Embryonic facial prominence (tissue), 1 donor: ENCODE measurements around the gene COL4A5.

Source experiments
- DNase-seq: peaks from one replicate; pipeline ENCODE4 v3.0.0-alpha.2; 2016; ENCODE audit errors: extremely low spot score

The COL4A5 gene

GRCh38 chrX:108641589-108642272 lies 202.1 kb downstream of the COL4A5 start:
- DNase-seq: no peak

GRCh38 chrX:108642273-108642628 lies 202.6 kb downstream of the COL4A5 start:
- DNase-seq: no peak

GRCh38 chrX:108664701-108665100 lies 225.1 kb downstream of the COL4A5 start:
- no peak for DNase-seq

GRCh38 chrX:108666101-108666500 lies 226.5 kb downstream of the COL4A5 start:
- DNase-seq: no peak

GRCh38 chrX:108671526-108671925 lies 231.9 kb downstream of the COL4A5 start:
- DNase-seq: no peak

- no peak for DNase-seq
These were observed 257.1 kb downstream of the COL4A5 start for GRCh38 chrX:108696690-108697089.

GRCh38 chrX:108699368-108699767 lies 259.7 kb downstream of the COL4A5 start:
- no peak for DNase-seq

- DNase-seq: no peak
These were observed 262.0 kb downstream of the COL4A5 start for GRCh38 chrX:108701633-108702032.

GRCh38 chrX:108702530-108702929 lies 262.9 kb downstream of the COL4A5 start:
- no peak for DNase-seq

- no peak for DNase-seq
These were observed 265.2 kb downstream of the COL4A5 start for GRCh38 chrX:108704839-108705238.

- no peak for DNase-seq
These were observed 273.2 kb downstream of the COL4A5 start for GRCh38 chrX:108712886-108713285.

GRCh38 chrX:108722561-108722960 lies 282.9 kb downstream of the COL4A5 start:
- DNase-seq: no peak

GRCh38 chrX:108726748-108727147 lies 287.1 kb downstream of the COL4A5 start:
- DNase-seq: no peak

GRCh38 chrX:108731153-108731552 lies 291.5 kb downstream of the COL4A5 start:
- DNase-seq: no peak

GRCh38 chrX:108732630-108733321 lies 293.1 kb downstream of the COL4A5 start:
- DNase-seq: no peak

- DNase-seq: no peak
These were observed 294.8 kb downstream of the COL4A5 start for GRCh38 chrX:108734426-108734825.

- no peak for DNase-seq
These were observed 295.5 kb downstream of the COL4A5 start for GRCh38 chrX:108735091-108735678.

GRCh38 chrX:108735679-108736508 lies 296.3 kb downstream of the COL4A5 start:
- DNase-seq: no peak

- DNase-seq: no peak
These were observed 297.2 kb downstream of the COL4A5 start, which contains the start of gene IRS4 for GRCh38 chrX:108736509-108737479. TSS of gene IRS4 (minus strand) at chrX:108736563.

GRCh38 chrX:108737754-108738153 lies 298.1 kb downstream of the COL4A5 start:
- DNase-seq: no peak

- DNase-seq: no peak
These were observed 300.7 kb downstream of the COL4A5 start for GRCh38 chrX:108740299-108740774.
